H1 (cell line): ENCODE results near the gene FASTK.

ENCODE experiments used
- CTCF ChIP-seq, 3 experiments: IDR thresholded peaks; 1 replicate in 2 of 3; 2 replicates in 1 of 3; pipeline versions ENCODE4 v1.5.1 to v1.6.1; 2011; ENCODE audit warnings: low read length in 3 of 3, mild to moderate bottlenecking in 3 of 3, inconsistent platforms in 2 of 3, low read depth in 1 of 3, moderate library complexity in 1 of 3; ENCODE audit not compliant: insufficient read depth in 1 of 3; ENCODE audit errors: control extremely low read depth in 1 of 3
- EZH2 ChIP-seq: fragments of 200-600 bp; sonication (generic); IDR thresholded peaks from 2 replicates; pipeline ENCODE4 v1.7.1; 2012; ENCODE audit warnings: low read depth, mild to moderate bottlenecking, moderate library complexity, low read length, inconsistent platforms; ENCODE audit not compliant: severe bottlenecking
- MAX ChIP-seq: IDR thresholded peaks from 2 replicates; pipeline ENCODE4 v1.6.1; 2012; ENCODE audit warnings: inconsistent platforms
- POLR2A ChIP-seq, 2 experiments: IDR thresholded peaks; 1 replicate in 1 of 2; 2 replicates in 1 of 2; pipeline ENCODE4 v1.6.1; 2011; ENCODE audit warnings: low read depth in 2 of 2, low read length in 2 of 2, mild to moderate bottlenecking in 2 of 2; ENCODE audit errors: control extremely low read depth in 1 of 2
- POLR2AphosphoS5 ChIP-seq: IDR thresholded peaks from 2 replicates; pipeline ENCODE4 v1.6.1; 2011; ENCODE audit warnings: low read depth, low read length
- RAD21 ChIP-seq, 2 experiments: IDR thresholded peaks in 1 of 2; conservative IDR thresholded peaks in 1 of 2; 2 replicates each; pipeline ENCODE4 v1.6.1; 2011; ENCODE audit warnings: low read depth in 2 of 2, low read length in 2 of 2, improper control_type of control experiment in 1 of 2, inconsistent platforms in 1 of 2, mild to moderate bottlenecking in 1 of 2, moderate library complexity in 1 of 2
- SIN3A ChIP-seq, 2 experiments: IDR thresholded peaks in 1 of 2; conservative IDR thresholded peaks in 1 of 2; 2 replicates each; pipeline ENCODE4 v1.6.1; 2011 to 2012; ENCODE audit warnings: low read length in 2 of 2, improper control_type of control experiment in 1 of 2, low read depth in 1 of 2, mild to moderate bottlenecking in 1 of 2
- SUZ12 ChIP-seq: fragments of 200-600 bp; sonication (generic); IDR thresholded peaks from 2 replicates; pipeline ENCODE4 v1.6.1; 2012; ENCODE audit warnings: mild to moderate bottlenecking, inconsistent platforms, low read length, moderate library complexity, mixed read lengths
- TAF7 ChIP-seq: optimal IDR thresholded peaks from 2 replicates; pipeline ENCODE3; 2011; ENCODE audit warnings: low read depth, mild to moderate bottlenecking, inconsistent platforms, low read length, moderate library complexity, borderline replicate concordance
- YY1 ChIP-seq: IDR thresholded peaks from 2 replicates; pipeline ENCODE4 v1.6.1; 2011; ENCODE audit warnings: low read depth, mild to moderate bottlenecking, low read length

GRCh38 chr7:151032936-151033863 lies 47.4 kb downstream of the FASTK start:
- TF ChIP-seq CTCF (IDR thresholded peaks at IDR 0.05; ENCODE audit: control extremely low read depth in 1 of 3, insufficient read depth in 1 of 3, low read depth in 1 of 3, low read length in 3 of 3) (peak; percentile 41 to 62 (median 47)), YY1 (no peak), MAX (no peak), TAF7 (no peak), SIN3A (conservative IDR thresholded peaks at IDR 0.05 in 1 of 2, IDR thresholded peaks at IDR 0.05 in 1 of 2; ENCODE audit: low read depth in 1 of 2, low read length in 2 of 2) (no peak), POLR2AphosphoS5 (no peak), RAD21 (IDR thresholded peaks at IDR 0.05 in 1 of 2, conservative IDR thresholded peaks at IDR 0.05 in 1 of 2; ENCODE audit: low read depth in 2 of 2, low read length in 2 of 2) (peak; percentile 34 to 41; a peak in 2 of 4 replicates), EZH2 (no peak), POLR2A (IDR thresholded peaks at IDR 0.05; ENCODE audit: control extremely low read depth in 1 of 2, low read depth in 2 of 2, low read length in 2 of 2) (no peak), SUZ12 (no peak)
